HEK293 (cell line): ENCODE measurements around the gene NCEH1.

Source experiments
- CTCF ChIA-PET: fragments of 350-600 bp; formaldehyde crosslinking; extraction: SDS; loops from one replicate; lab custom pipeline; 2021; ENCODE audit warnings: antibody characterized with exemption; lab: Yijun Ruan, JAX
- POLR2A ChIA-PET: fragments of 300-600 bp; formaldehyde crosslinking; extraction: SDS; loops from one replicate; lab custom pipeline; 2020; ENCODE audit warnings: antibody characterized with exemption, inconsistent platforms; lab: Yijun Ruan, JAX
- H3K27ac ChIP-seq: fragments of 200-500 bp; sonication (Bioruptor generic); 2 replicates; pipeline ENCODE4 v1.5.1; 2014; ENCODE audit warnings: low read depth, low read length, control low read depth, inconsistent platforms; ENCODE audit errors: extremely low read depth
- H3K36me3 ChIP-seq, 2 experiments: fragments of 200-500 bp in 1 of 2; sonication (Bioruptor generic) in 1 of 2; 1 replicate in 1 of 2; 2 replicates in 1 of 2; pipeline ENCODE4 v1.5.1; 2014 to 2017; ENCODE audit warnings: inconsistent platforms in 2 of 2, low read length in 2 of 2; ENCODE audit not compliant: control insufficient read depth in 2 of 2, insufficient read depth in 1 of 2
- H3K4me1 ChIP-seq: fragments of 200-500 bp; sonication (Bioruptor generic); 2 replicates; pipeline ENCODE4 v1.5.1; 2014; ENCODE audit warnings: mild to moderate bottlenecking, low read length, inconsistent platforms; ENCODE audit not compliant: control insufficient read depth, insufficient read depth
- H3K4me3 ChIP-seq: 2 replicates; pipeline ENCODE4 v1.5.1; 2011; ENCODE audit warnings: low read depth, mild to moderate bottlenecking, control low read depth, low read length, moderate library complexity
- H3K9me3 ChIP-seq: fragments of 200-500 bp; sonication (Bioruptor generic); 2 replicates; pipeline ENCODE4 v1.5.1; 2014; ENCODE audit warnings: low read depth, low read length, inconsistent platforms; ENCODE audit not compliant: control insufficient read depth, insufficient read depth
- GFI1B ChIP-seq: fragments of 450-650 bp; formaldehyde crosslinking; IDR thresholded peaks from 2 replicates; pipeline ENCODE4 v1.5.1; 2016; ENCODE audit warnings: missing biosample characterization, missing genetic modification characterization
- KLF17 ChIP-seq: fragments of 450-650 bp; formaldehyde crosslinking; IDR thresholded peaks from 2 replicates; pipeline ENCODE4 v1.5.1; 2016; ENCODE audit warnings: missing biosample characterization, missing genetic modification characterization
- OSR2 ChIP-seq: fragments of 450-650 bp; formaldehyde crosslinking; IDR thresholded peaks from 2 replicates; pipeline ENCODE4 v1.5.1; 2016; ENCODE audit warnings: missing biosample characterization, missing genetic modification characterization
- PRDM10 ChIP-seq: fragments of 450-650 bp; formaldehyde crosslinking; IDR thresholded peaks from 2 replicates; pipeline ENCODE4 v1.5.1; 2016; ENCODE audit warnings: missing biosample characterization, missing genetic modification characterization
- ZBTB49 ChIP-seq: fragments of 450-650 bp; formaldehyde crosslinking; IDR thresholded peaks from 2 replicates; pipeline ENCODE4 v1.5.1; 2016; ENCODE audit warnings: missing biosample characterization, missing genetic modification characterization, low read depth
- ZBTB7A ChIP-seq: fragments of 450-650 bp; formaldehyde crosslinking; IDR thresholded peaks from 2 replicates; pipeline ENCODE4 v1.5.1; 2016; ENCODE audit warnings: low read depth, missing biosample characterization, missing genetic modification characterization
- ZNF10 ChIP-seq: fragments of 450-650 bp; formaldehyde crosslinking; IDR thresholded peaks from 2 replicates; pipeline ENCODE4 v1.5.1; 2017; ENCODE audit warnings: missing biosample characterization, missing genetic modification characterization
- ZNF112 ChIP-seq: fragments of 450-650 bp; formaldehyde crosslinking; IDR thresholded peaks from 2 replicates; pipeline ENCODE4 v1.5.0; 2017; ENCODE audit warnings: missing biosample characterization, missing genetic modification characterization
- ZNF121 ChIP-seq: fragments of 450-650 bp; formaldehyde crosslinking; IDR thresholded peaks from 2 replicates; pipeline ENCODE4 v1.5.1; 2016; ENCODE audit warnings: missing biosample characterization, missing genetic modification characterization
- ZNF16 ChIP-seq: fragments of 450-650 bp; formaldehyde crosslinking; IDR thresholded peaks from 2 replicates; pipeline ENCODE4 v1.5.1; 2016; ENCODE audit warnings: low read depth, missing biosample characterization, missing genetic modification characterization
- ZNF473 ChIP-seq: fragments of 450-650 bp; formaldehyde crosslinking; IDR thresholded peaks from 2 replicates; pipeline ENCODE4 v1.5.1; 2017; ENCODE audit warnings: missing biosample characterization, missing genetic modification characterization
- ZNF510 ChIP-seq: fragments of 450-650 bp; formaldehyde crosslinking; IDR thresholded peaks from 2 replicates; pipeline ENCODE4 v1.5.1; 2018; ENCODE audit warnings: mild to moderate bottlenecking, missing genetic modification characterization, missing biosample characterization; ENCODE audit not compliant: insufficient replicate concordance
- ZNF544 ChIP-seq: fragments of 450-650 bp; formaldehyde crosslinking; IDR thresholded peaks from 2 replicates; pipeline ENCODE4 v1.5.0; 2017; ENCODE audit warnings: missing biosample characterization, missing genetic modification characterization
- ZNF600 ChIP-seq: fragments of 450-650 bp; formaldehyde crosslinking; IDR thresholded peaks from 2 replicates; pipeline ENCODE4 v1.5.1; 2016; ENCODE audit warnings: missing biosample characterization, missing genetic modification characterization
- ZNF610 ChIP-seq: fragments of 450-650 bp; formaldehyde crosslinking; IDR thresholded peaks from 2 replicates; pipeline ENCODE4 v1.5.1; 2016; ENCODE audit warnings: missing biosample characterization, missing genetic modification characterization, borderline replicate concordance
- ZNF664 ChIP-seq: fragments of 450-650 bp; formaldehyde crosslinking; IDR thresholded peaks from 2 replicates; pipeline ENCODE4 v1.5.1; 2016; ENCODE audit warnings: missing biosample characterization, missing genetic modification characterization
- ZNF837 ChIP-seq: fragments of 450-650 bp; formaldehyde crosslinking; IDR thresholded peaks from 2 replicates; pipeline ENCODE4 v1.5.1; 2016; ENCODE audit warnings: missing biosample characterization, missing genetic modification characterization

The NCEH1 gene

GRCh38 chr3:172648747-172649146 is 62.1 kb downstream of the NCEH1 start:
- TF ChIP-seq ZNF16 (tag by site-specific recombination) (no peak), ZNF112 (tag by site-specific recombination) (no peak), ZNF664 (tag by site-specific recombination) (no peak), OSR2 (tag by site-specific recombination) (no peak), ZBTB7A (tag by site-specific recombination) (no peak), ZNF473 (no peak), GFI1B (tag by site-specific recombination) (no peak), ZNF510 (tag by site-specific recombination) (no peak), ZBTB49 (tag by site-specific recombination) (no peak), ZNF544 (tag by site-specific recombination) (no peak), ZNF610 (tag by site-specific recombination) (no peak), ZNF121 (tag by site-specific recombination) (no peak), ZNF837 (tag by site-specific recombination) (no peak)
- Histone ChIP-seq H3K4me3 (no peak overlapping the region), H3K36me3 (no peaks in the 10 kb centered on the region), H3K27ac (no peak overlapping the region), H3K9me3 (no peaks in the 10 kb centered on the region), H3K4me1 (peaks cover 7% of the 10 kb centered on the region)
- POLR2A ChIA-PET = no interaction called here
- CTCF ChIA-PET = interaction anchor here (0.7 kb wide), 1 partner anchor 370 kb away, joined by 4 read pairs; no protein-coding TSS in a partner anchor

GRCh38 chr3:172647823-172648222 is 63.0 kb downstream of the NCEH1 start:
- POLR2A ChIA-PET = no interaction called here
- Histone ChIP-seq H3K36me3 (no peaks in the 10 kb centered on the region), H3K4me3 (no peak overlapping the region), H3K27ac (no peak overlapping the region), H3K4me1 (peaks cover 7% of the 10 kb centered on the region), H3K9me3 (no peaks in the 10 kb centered on the region)
- TF ChIP-seq ZNF600 (tag by site-specific recombination) (peak; percentile 42; the same call in 1 of the 2 replicates), PRDM10 (peak; percentile 57), KLF17 (tag by site-specific recombination) (no peak), ZNF10 (tag by site-specific recombination) (peak; percentile 84)
- CTCF ChIA-PET = no interaction called here
